HL-60 (cell line): ENCODE measurements around the gene FGR.

Experiments
- POLR2AphosphoS5 ChIP-seq: IDR thresholded peaks from 2 replicates; pipeline ENCODE4 v1.6.1; 2012; ENCODE audit warnings: low read depth
- TF ChIP-seq, protein P1 (sequence below): IDR thresholded peaks from one replicate; pipeline ENCODE4 v1.5.1; 2011; ENCODE audit warnings: low read length, control low read depth, inconsistent platforms; ENCODE audit not compliant: insufficient read depth

DNA sequence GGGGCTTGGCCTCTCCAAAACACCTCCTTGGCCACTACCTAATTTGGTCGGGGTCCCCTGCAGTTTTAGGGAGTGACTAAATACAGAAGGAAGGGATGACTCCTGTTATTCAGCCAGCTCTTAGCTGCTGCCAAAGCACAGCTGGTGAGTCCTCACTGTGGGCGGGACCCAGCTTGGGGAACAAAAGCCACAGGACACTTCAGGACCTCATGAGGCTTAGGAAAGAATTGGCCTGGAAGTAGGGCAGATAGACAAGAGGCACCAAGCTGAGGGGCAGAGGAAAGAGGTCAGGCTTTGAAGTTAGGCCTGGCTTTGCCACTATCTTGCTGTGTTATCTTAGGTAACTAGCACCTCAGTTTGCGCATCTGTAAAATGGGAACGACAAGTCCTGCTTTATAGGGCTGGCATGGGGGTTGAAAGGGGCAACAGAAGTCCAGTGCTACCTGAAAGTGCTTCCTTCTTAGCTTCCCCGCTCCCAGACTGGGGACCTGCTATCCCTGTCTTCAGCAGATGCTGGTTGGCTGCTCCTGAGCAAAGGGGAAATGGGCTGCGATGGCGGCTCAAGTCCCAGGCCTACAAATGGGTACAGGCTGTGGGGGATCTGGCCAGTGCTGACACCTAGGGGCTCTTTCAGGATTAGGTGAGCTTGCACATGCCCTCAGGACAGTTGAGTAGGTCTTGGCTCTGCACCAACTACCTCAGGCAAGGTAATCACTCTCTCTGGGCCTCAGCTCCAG, 21.3 kb upstream of the FGR start:
- 0 out of 2 replicates have a peak, but pooled peaks have one; percentile 23 for TF ChIP-seq POLR2AphosphoS5
- TF ChIP-seq, protein P1, sequence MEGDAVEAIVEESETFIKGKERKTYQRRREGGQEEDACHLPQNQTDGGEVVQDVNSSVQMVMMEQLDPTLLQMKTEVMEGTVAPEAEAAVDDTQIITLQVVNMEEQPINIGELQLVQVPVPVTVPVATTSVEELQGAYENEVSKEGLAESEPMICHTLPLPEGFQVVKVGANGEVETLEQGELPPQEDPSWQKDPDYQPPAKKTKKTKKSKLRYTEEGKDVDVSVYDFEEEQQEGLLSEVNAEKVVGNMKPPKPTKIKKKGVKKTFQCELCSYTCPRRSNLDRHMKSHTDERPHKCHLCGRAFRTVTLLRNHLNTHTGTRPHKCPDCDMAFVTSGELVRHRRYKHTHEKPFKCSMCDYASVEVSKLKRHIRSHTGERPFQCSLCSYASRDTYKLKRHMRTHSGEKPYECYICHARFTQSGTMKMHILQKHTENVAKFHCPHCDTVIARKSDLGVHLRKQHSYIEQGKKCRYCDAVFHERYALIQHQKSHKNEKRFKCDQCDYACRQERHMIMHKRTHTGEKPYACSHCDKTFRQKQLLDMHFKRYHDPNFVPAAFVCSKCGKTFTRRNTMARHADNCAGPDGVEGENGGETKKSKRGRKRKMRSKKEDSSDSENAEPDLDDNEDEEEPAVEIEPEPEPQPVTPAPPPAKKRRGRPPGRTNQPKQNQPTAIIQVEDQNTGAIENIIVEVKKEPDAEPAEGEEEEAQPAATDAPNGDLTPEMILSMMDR, result no peak
